Activated CD4-positive, alpha-beta memory T cell treated with anti-CD3 and anti-CD28 coated beads, Interleukin-2, amount 10 ng/mL, durations not matched to agents 7 days and 5 days (primary cell): ENCODE measurements around the gene NUDT4. TPM values are rescaled to one million over a fixed set of nuclear protein-coding genes. Genes with fewer than 3 reads are reported as not detected.

Experiments
- CTCF ChIA-PET: fragments of 350-600 bp; sonication (Branson Sonifier 250); formaldehyde crosslinking; loops from one replicate; lab custom pipeline; 2021; ENCODE audit warnings: antibody characterized with exemption, inconsistent platforms; lab: Charles Lee
- POLR2A ChIA-PET: fragments of 350-600 bp; sonication (Branson Sonifier 250); formaldehyde crosslinking; loops from one replicate; lab custom pipeline; 2021; ENCODE audit warnings: antibody characterized with exemption; lab: Charles Lee
- DNase-seq: peaks from one replicate; pipeline ENCODE4 v3.0.0-alpha.2; 2020
- H3K27ac Mint-ChIP-seq: one replicate; pipeline ENCODE4 v1.8.0; 2021; ENCODE audit warnings: mild to moderate bottlenecking, mixed read lengths
- H3K27me3 Mint-ChIP-seq: one replicate; pipeline ENCODE4 v1.8.0; 2021; ENCODE audit warnings: mixed read lengths
- H3K36me3 Mint-ChIP-seq: one replicate; pipeline ENCODE4 v1.8.0; 2021; ENCODE audit warnings: low read depth, mixed read lengths
- H3K4me1 Mint-ChIP-seq: one replicate; pipeline ENCODE4 v1.8.0; 2021; ENCODE audit warnings: mixed read lengths
- H3K4me3 Mint-ChIP-seq: one replicate; pipeline ENCODE4 v1.8.0; 2021; ENCODE audit warnings: mild to moderate bottlenecking, mixed read lengths
- H3K9me3 Mint-ChIP-seq: one replicate; pipeline ENCODE4 v1.8.0; 2021; ENCODE audit warnings: mixed read lengths
- total RNA-seq, 2 experiments: library from RNA; stranded (reverse); gene quantifications; one replicate each; pipeline ENCODE4 v1.2.3, GENCODE V29; 2021

The NUDT4 gene
- total RNA-seq, 2 experiments from 2014 or later = 44.2 to 47.3 TPM

DNA sequence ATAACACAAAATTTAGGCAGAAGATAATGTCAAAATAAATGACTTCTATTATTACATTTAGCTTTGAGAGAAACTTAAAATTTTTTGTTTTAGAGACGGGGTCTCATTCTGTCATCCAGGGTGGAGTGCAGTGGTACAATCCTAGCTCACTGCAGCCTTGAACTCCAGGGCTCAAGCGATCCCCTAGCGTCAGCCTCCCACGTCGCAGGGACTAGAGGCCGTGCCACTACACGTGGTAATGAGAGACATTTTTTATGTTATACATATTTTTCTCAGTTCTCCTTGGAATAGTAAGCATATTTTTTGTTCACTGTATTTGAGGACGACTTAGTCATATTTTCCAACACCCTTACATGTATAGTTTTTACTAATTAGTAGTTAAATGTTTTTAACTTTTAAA is 21.5 kb upstream of the NUDT4 start:
- no peak for DNase-seq
- no peaks in the 10 kb centered on the region for H3K36me3 Mint-ChIP-seq
- H3K27me3 Mint-ChIP-seq = no peaks in the 10 kb centered on the region
- POLR2A ChIA-PET = no interaction called here
- no peak overlapping the region for H3K27ac Mint-ChIP-seq
- H3K4me3 Mint-ChIP-seq = no peak overlapping the region
- CTCF ChIA-PET = interaction anchor here (0.7 kb wide), 1 partner anchor 1530 kb away, joined by 3 read pairs; no protein-coding TSS in a partner anchor
- no peaks in the 10 kb centered on the region for H3K4me1 Mint-ChIP-seq
- no peaks in the 10 kb centered on the region for H3K9me3 Mint-ChIP-seq

GRCh38 chr12:93358058-93358457 is 19.7 kb upstream of the NUDT4 start:
- H3K4me3 Mint-ChIP-seq = no peak overlapping the region
- no peaks in the 10 kb centered on the region for H3K27me3 Mint-ChIP-seq
- no peak for DNase-seq
- CTCF ChIA-PET = interaction anchor here (0.7 to 2.1 kb wide), 2 partner anchors 18 to 61 kb away, joined by 3 to 5 read pairs; no protein-coding TSS in a partner anchor
- POLR2A ChIA-PET = no interaction called here
- H3K9me3 Mint-ChIP-seq = no peaks in the 10 kb centered on the region
- H3K27ac Mint-ChIP-seq = no peak overlapping the region
- no peaks in the 10 kb centered on the region for H3K36me3 Mint-ChIP-seq
- H3K4me1 Mint-ChIP-seq = no peaks in the 10 kb centered on the region

DNA sequence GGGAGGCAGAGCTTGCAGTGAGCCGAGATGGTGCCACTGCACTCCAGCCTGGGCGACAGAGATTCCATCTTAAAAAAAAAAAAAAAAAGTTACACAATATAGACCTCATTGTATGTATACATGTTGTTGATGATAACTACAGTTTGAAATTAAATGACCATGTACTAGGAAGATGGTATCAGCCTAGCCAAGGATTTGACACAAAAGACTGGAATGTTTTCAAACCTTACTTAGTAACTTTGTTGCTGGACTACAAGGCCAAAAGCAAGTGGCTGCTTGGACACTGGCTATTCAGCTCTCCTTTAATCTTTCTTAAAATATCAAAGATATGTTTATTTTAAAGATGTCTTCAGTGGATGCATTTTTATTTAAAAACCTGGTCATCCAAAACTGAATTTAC is 18.9 kb upstream of the NUDT4 start:
- no peak overlapping the region for H3K4me3 Mint-ChIP-seq
- no peaks in the 10 kb centered on the region for H3K36me3 Mint-ChIP-seq
- no peaks in the 10 kb centered on the region for H3K9me3 Mint-ChIP-seq
- H3K4me1 Mint-ChIP-seq = peaks cover 2% of the 10 kb centered on the region
- no peak for DNase-seq
- POLR2A ChIA-PET = no interaction called here
- no peak overlapping the region for H3K27ac Mint-ChIP-seq
- H3K27me3 Mint-ChIP-seq = no peaks in the 10 kb centered on the region
- CTCF ChIA-PET = interaction anchor here (0.7 to 2.1 kb wide), 2 partner anchors 18 to 61 kb away, joined by 3 to 5 read pairs; no protein-coding TSS in a partner anchor

- H3K4me1 Mint-ChIP-seq = peaks cover 10% of the 10 kb centered on the region
- H3K36me3 Mint-ChIP-seq = no peaks in the 10 kb centered on the region
- H3K9me3 Mint-ChIP-seq = no peaks in the 10 kb centered on the region
- no peak overlapping the region for H3K27ac Mint-ChIP-seq
- POLR2A ChIA-PET = no interaction called here
- DNase-seq = no peak
- CTCF ChIA-PET = no interaction called here
- H3K27me3 Mint-ChIP-seq = no peaks in the 10 kb centered on the region
- H3K4me3 Mint-ChIP-seq = no peak overlapping the region
Observed at GRCh38 chr12:93360688-93361087, 17.0 kb upstream of the NUDT4 start.

GRCh38 chr12:93361151-93361919 is 16.4 kb upstream of the NUDT4 start:
- ChIA-PET POLR2A (no interaction called here), CTCF (no interaction called here)
- Mint-ChIP-seq H3K36me3 (no peaks in the 10 kb centered on the region), H3K27me3 (no peaks in the 10 kb centered on the region), H3K27ac (no peak overlapping the region), H3K4me1 (peaks cover 10% of the 10 kb centered on the region), H3K9me3 (no peaks in the 10 kb centered on the region), H3K4me3 (no peak overlapping the region)
- no peak for DNase-seq

DNA sequence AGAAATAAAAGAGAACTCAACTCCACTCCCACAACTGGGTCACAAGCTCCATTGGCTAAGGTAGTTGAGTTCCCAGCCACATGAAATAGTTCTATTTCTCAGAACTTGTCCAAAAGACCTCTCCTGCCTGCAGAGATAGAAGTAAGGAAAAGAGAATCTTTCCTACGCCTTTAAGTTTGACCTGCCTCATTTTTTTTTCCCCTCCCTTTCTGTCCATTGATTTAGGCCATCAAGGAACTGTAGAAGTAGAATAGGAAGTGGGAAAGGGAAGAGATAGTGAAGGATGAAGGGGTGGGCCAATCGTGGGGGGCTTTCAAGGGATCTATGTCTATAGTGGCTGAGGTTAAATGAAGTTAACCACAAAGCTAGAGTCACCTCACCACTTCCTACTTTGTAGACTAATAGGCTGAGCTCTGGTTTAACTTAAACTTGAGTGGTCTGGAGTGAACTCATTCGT is 13.9 kb upstream of the NUDT4 start:
- Mint-ChIP-seq H3K27me3 (no peaks in the 10 kb centered on the region), H3K4me3 (no peak overlapping the region), H3K36me3 (no peaks in the 10 kb centered on the region), H3K4me1 (peaks cover 10% of the 10 kb centered on the region), H3K9me3 (no peaks in the 10 kb centered on the region), H3K27ac (no peak overlapping the region)
- ChIA-PET POLR2A (interaction anchor here (1.1 to 1.2 kb wide), 3 partner anchors 13 to 24 kb away, joined by 3 read pairs; no protein-coding TSS in a partner anchor), CTCF (interaction anchor here (0.6 to 1.0 kb wide), 2 partner anchors 12 to 33 kb away, joined by 3 to 4 read pairs; no protein-coding TSS in a partner anchor)
- no peak for DNase-seq

DNA sequence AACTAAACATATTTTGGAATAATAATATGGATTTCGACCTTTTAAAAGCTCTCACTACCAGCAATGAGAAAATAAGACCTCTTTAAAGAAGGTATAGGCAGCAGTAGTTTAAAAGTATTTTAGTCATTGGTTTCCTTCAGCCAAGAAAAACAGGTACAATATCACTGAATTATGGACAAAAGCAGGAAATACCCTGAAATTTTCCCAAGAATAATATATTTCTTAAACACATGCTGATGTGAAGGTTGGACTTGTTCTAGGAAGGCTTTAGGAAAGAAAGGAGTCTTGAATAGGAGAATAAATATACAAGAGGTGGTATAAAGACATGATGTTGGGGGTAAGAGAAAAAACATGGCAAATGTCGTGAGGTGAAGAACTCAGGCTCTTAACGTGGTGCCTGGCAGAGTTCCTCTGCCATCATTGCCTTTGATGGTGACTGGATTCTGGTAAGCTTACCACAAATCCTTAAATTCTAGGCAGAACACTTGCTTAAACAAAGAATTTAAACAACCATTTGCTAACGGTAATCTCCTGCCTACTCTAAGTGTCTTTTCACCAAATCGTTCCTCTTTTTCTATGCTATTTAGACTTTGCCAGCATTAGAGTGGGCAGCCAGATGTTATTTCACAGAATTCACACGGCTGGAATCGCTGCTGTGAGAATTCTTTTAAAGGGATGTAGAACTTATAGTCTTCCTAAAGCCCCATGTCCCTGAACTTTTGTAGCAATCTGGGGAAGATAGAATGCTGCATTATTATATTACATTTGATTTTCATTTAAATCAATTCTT is 11.9 kb upstream of the NUDT4 start:
- Mint-ChIP-seq H3K27me3 (no peaks in the 10 kb centered on the region), H3K9me3 (no peaks in the 10 kb centered on the region), H3K4me3 (no peak overlapping the region), H3K27ac (no peak overlapping the region), H3K4me1 (peaks cover 10% of the 10 kb centered on the region), H3K36me3 (no peaks in the 10 kb centered on the region)
- ChIA-PET CTCF (interaction anchor here (0.6 to 0.9 kb wide), 3 partner anchors 8 to 16 kb away, joined by 3 to 4 read pairs (median 3); no protein-coding TSS in a partner anchor), POLR2A (no interaction called here)
- no peak for DNase-seq

- CTCF ChIA-PET = interaction anchor here (0.9 kb wide), 1 partner anchor 16 kb away, joined by 3 read pairs; no protein-coding TSS in a partner anchor
- H3K4me3 Mint-ChIP-seq = no peak overlapping the region
Observed at GRCh38 chr12:93366422-93366821, 11.3 kb upstream of the NUDT4 start.

GRCh38 chr12:93368766-93369165 is 9.0 kb upstream of the NUDT4 start:
- Mint-ChIP-seq H3K9me3 (no peaks in the 10 kb centered on the region), H3K4me1 (peaks cover 9% of the 10 kb centered on the region), H3K36me3 (no peaks in the 10 kb centered on the region), H3K4me3 (no peak overlapping the region), H3K27ac (no peak overlapping the region), H3K27me3 (peaks cover 2% of the 10 kb centered on the region)
- CTCF ChIA-PET = no interaction called here
- DNase-seq = no peak
- POLR2A ChIA-PET = no interaction called here

More at GRCh38 chr12:93366422-93366821, 11.3 kb upstream of the NUDT4 start:
- H3K27me3 Mint-ChIP-seq = no peaks in the 10 kb centered on the region
- no peaks in the 10 kb centered on the region for H3K9me3 Mint-ChIP-seq
- H3K27ac Mint-ChIP-seq = no peak overlapping the region
- POLR2A ChIA-PET = no interaction called here
- H3K4me1 Mint-ChIP-seq = peaks cover 10% of the 10 kb centered on the region
- DNase-seq = no peak
- H3K36me3 Mint-ChIP-seq = no peaks in the 10 kb centered on the region

DNA sequence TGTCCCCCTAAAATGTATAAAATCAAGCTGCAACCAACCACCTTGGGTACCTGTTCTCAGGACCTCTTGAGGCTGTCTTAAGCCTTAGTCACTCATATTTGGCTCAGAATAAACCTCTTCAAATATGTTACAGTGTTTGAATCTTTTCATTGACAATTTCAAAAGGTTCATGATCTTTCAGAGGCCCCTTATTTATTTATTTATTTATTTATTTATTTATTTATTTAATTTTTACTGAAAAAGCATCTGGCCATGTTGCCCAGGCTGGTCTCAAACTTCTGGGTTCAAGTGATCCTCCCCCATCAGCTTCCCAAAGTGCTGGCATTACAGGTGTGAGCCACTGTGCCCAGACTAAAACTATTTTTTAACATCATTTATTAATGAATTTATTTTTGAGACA is 8.2 kb upstream of the NUDT4 start:
- Mint-ChIP-seq H3K27ac (no peak overlapping the region), H3K4me1 (peaks cover 4% of the 10 kb centered on the region), H3K27me3 (peaks cover 2% of the 10 kb centered on the region), H3K36me3 (no peaks in the 10 kb centered on the region), H3K9me3 (no peaks in the 10 kb centered on the region), H3K4me3 (no peak overlapping the region)
- POLR2A ChIA-PET = no interaction called here
- CTCF ChIA-PET = no interaction called here
- no peak for DNase-seq

DNA sequence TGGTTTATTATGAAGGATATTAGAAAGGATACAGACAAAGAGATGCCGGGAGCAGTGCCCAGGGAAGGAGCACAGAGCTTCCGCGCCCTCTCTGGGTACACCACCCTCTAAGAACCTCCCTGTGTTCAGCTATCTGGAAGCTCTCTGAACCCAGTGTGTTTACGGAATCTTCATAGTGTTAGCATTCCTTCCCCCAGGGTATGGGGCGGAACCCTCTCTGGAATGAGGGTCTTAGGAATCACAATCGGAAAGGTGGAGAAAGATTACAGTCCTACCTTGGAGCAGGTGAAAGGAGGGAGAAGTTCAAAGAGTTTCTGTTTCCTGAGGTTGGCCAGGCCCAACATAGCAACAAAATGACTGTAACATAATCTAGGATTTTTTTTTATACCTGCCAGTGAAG is 6.8 kb upstream of the NUDT4 start:
- Mint-ChIP-seq H3K27ac (no peak overlapping the region), H3K4me1 (peaks cover 2% of the 10 kb centered on the region), H3K27me3 (peaks cover 2% of the 10 kb centered on the region), H3K4me3 (no peak overlapping the region), H3K36me3 (no peaks in the 10 kb centered on the region), H3K9me3 (no peaks in the 10 kb centered on the region)
- no peak for DNase-seq
- CTCF ChIA-PET = no interaction called here
- POLR2A ChIA-PET = no interaction called here

DNA sequence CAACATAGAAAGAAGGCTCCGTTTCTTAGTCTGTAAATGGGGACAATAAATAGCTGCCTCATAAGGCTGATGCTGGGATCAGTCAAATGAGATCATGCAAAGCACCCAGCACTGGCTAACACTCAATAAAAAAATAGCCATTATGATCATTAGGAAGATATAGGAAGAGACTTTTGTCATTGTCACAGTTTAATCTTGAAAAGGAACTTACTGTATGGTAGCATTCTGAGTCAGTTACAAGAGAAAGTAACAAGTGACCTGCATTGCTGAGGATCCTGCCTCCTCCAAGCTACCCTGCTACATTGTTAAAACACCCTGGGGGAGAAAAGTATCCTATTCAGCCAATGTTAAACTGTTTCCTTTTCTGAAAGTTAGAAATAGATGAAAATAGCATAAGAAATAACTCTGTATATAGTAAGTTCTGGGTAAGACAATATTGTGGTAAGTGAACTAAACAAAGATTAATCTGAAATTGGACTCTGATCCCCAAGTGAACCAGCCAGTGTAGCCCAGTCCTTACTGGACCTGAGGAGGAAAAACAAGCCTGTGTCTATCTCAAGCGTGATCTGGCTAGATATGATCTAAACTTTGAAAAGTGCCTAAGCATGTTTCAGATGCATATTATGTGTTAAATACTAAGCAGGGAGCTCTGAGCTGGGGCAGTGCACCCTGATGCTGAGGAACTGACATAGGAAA is 3.6 kb upstream of the NUDT4 start:
- H3K27me3 Mint-ChIP-seq = peaks cover 4% of the 10 kb centered on the region
- ChIA-PET CTCF (interaction anchor here (0.6 to 1.2 kb wide), 3 partner anchors 9 to 387 kb away, joined by 3 to 6 read pairs (median 3); no protein-coding TSS in a partner anchor), POLR2A (interaction anchor here (1.6 kb wide), 1 partner anchor 445 kb away, joined by 5 read pairs; the partner anchor contains the start of gene EEA1)
- no peaks in the 10 kb centered on the region for H3K9me3 Mint-ChIP-seq
- no peak overlapping the region for H3K27ac Mint-ChIP-seq
- H3K4me1 Mint-ChIP-seq = peaks cover 8% of the 10 kb centered on the region
- H3K36me3 Mint-ChIP-seq = peaks cover 2% of the 10 kb centered on the region
- no peak overlapping the region for H3K4me3 Mint-ChIP-seq
- DNase-seq = no peak
